Right lobe of liver (tissue), 4 donors: ENCODE data around the gene ZNF582.
"Not testable (repeated sequence)": the region's sequence is repeated elsewhere in the genome, so short reads cannot be mapped to it uniquely, and the experiment has no call there.

Experiments used
- CTCF ChIP-seq, 4 donors: fragments of 200-600 bp in 3 of 4; fragments of 450-650 bp in 1 of 4; IDR thresholded peaks; one replicate each; pipeline versions ENCODE4 v1.5.1 to v1.8.0; 2016 to 2022; ENCODE audit warnings: antibody characterized with exemption in 4 of 4, mild to moderate bottlenecking in 2 of 4
- POLR2A ChIP-seq: fragments of 450-650 bp; IDR thresholded peaks from one replicate; pipeline ENCODE4 v1.6.1; 2017; ENCODE audit warnings: antibody characterized with exemption, mild to moderate bottlenecking
- donor health status: DM: no; HTN: no; CAD: no.
- donor health status: DM: no; HTN: no; CAD: no.
- donor health status: DM: no; HTN: yes; CAD: no.

GRCh38 chr19:56337077-56337476, 56.3 kb downstream of the ZNF582 start:
- not testable (repeated sequence) for TF ChIP-seq CTCF (IDR thresholded peaks at IDR 0.05); POLR2A
